ENCODE data around the gene NTN1. TPM values are rescaled to one million over a fixed set of nuclear protein-coding genes. Genes with fewer than 3 reads are reported as not detected.

The NTN1 gene
- total RNA-seq, 1 experiment from 2014 or later = 1.2 TPM

- Histone ChIP-seq H3K79me2 (ENCODE audit: insufficient read depth, low read length) (no peaks in the 10 kb centered on the region), H3K4ac (ENCODE audit: low read depth, low read length) (no peak overlapping the region), H3K9ac (ENCODE audit: extremely low read depth, insufficient read length, low read length) (no peak overlapping the region), H2BK12ac (ENCODE audit: insufficient read length, low read depth, low read length) (no peak overlapping the region), H3K27me3 (ENCODE audit: insufficient read depth, low read length) (no peaks in the 10 kb centered on the region), H2BK120ac (ENCODE audit: low read depth, low read length, poor library complexity, severe bottlenecking) (no peak overlapping the region), H3K4me2 (ENCODE audit: insufficient read depth, insufficient read length, low read length) (no peak overlapping the region), H3K14ac (ENCODE audit: insufficient read depth, low read length) (no peak overlapping the region), H3K79me1 (ENCODE audit: insufficient read depth, low read depth, low read length, poor library complexity, severe bottlenecking) (no peaks in the 10 kb centered on the region), H4K20me1 (ENCODE audit: control insufficient read depth, insufficient read depth, insufficient read length) (no peaks in the 10 kb centered on the region), H3K56ac (ENCODE audit: insufficient read length, low read depth, low read length) (no peak overlapping the region), H4K91ac (ENCODE audit: insufficient read length, low read depth, low read length) (no peak overlapping the region), H3K4me1 (ENCODE audit: insufficient read depth, low read length) (no peaks in the 10 kb centered on the region), H3K23ac (ENCODE audit: insufficient read length, low read depth, low read length) (no peak overlapping the region), H2AK5ac (ENCODE audit: insufficient read length, low read length) (no peak overlapping the region), H4K5ac (ENCODE audit: insufficient read length, low read depth, low read length) (no peak overlapping the region), H2BK15ac (ENCODE audit: low read depth, low read length) (no peak overlapping the region), H2BK20ac (ENCODE audit: low read depth, low read length, poor library complexity, severe bottlenecking) (no peak overlapping the region), H3K9me3 (ENCODE audit: control insufficient read depth, low read depth, low read length) (no peaks in the 10 kb centered on the region), H4K8ac (replicated peaks; ENCODE audit: insufficient read length, low read depth, low read length) (no peak overlapping the region), H2BK5ac (ENCODE audit: insufficient read length, low read length) (no peak overlapping the region), H2AFZ (ENCODE audit: low read length) (no peak overlapping the region), H3K18ac (ENCODE audit: insufficient read length, low read depth, low read length) (no peak overlapping the region), H3K27ac (ENCODE audit: insufficient read length, low read depth, low read length) (no peak overlapping the region), H3K23me2 (ENCODE audit: insufficient read length, low read depth, low read length, poor library complexity, severe bottlenecking) (no peaks in the 10 kb centered on the region), H3T11ph (ENCODE audit: low read length) (no peak overlapping the region)
- Mint-ChIP-seq H3K36me3 (ENCODE audit: insufficient read depth in 1 of 3, low read depth in 3 of 3) (no peaks in the 10 kb centered on the region), H3K27me3 (ENCODE audit: low read depth) (no peaks in the 10 kb centered on the region; the same call in 1 of the 2 replicates), H3K4me3 (no peak overlapping the region), H3K4me1 (peaks cover 7 to 9% of the 10 kb centered on the region in 2 experiments), H3K9me3 (no peaks in the 10 kb centered on the region), H3K27ac (no peak overlapping the region)
- no peak for TF ChIP-seq CTCF (conservative IDR thresholded peaks at IDR 0.05)
- WGBS (ENCODE audit: extremely low coverage, insufficient read length, low lambda C conversion rate) = no CpG with 5 or more reads among the region's 7 CpGs
- no peak for DNase-seq
Observed at GRCh38 chr17:9187828-9188227, 166.5 kb downstream of the NTN1 start.
